ENCODE measurements around the gene GALNT6. TPM values are rescaled to one million over a fixed set of nuclear protein-coding genes. Genes with fewer than 3 reads are reported as not detected.

GALNT6 gene
- total and polyA plus RNA-seq, 12 donors, result 0.15 to 6.3 (median 0.81) TPM

GRCh38 chr12:51424662-51425539 is 33.7 kb upstream of the GALNT6 start, which contains the start of gene SLC4A8:
Gene SLC4A8 (plus strand): TSS chr12:51424831. CDS start chr12:51424988, 157 bp downstream.
- ATAC-seq, result peak; percentile 93 to 96 (median 94)
- 2 to 3% methylated on average over 60 to 73 of the region's 73 CpGs for whole genome bisulfite sequencing, 2 donors
- H3K27ac ChIP-seq, result peak within 1 kb of the TSS in 2 of 10 donors; percentile 2 to 27

DNA sequence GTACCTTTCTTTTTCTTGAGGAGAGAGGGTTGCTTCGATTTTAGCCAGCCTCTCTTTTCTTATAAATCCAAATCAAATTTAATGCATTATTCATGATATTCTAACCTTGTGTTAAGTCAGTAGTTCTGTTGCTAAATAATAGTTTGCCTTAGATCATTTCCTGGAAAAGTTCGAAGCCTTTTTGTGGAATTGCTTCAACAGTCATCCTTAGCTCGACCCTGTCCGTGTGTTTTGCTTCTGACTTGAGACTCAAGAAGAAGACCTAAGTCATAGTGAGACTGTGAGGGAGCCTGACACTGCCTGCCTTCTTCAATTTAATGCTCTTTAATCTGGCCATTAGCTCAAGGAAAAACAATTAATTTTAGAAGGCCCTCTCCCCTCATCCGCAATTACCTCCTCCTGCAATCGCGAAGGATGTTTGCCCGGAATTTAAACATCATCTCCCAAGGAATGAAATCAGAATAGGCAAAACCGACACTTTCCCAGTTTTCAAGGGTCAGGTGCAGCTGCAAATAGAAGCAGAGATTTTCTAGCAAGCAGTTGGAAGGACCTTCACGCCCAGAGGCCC is 33.0 kb upstream of the GALNT6 start:
- intact Hi-C loops (cut with DNase I), result loop anchor here in 9 of 10 donors (2.0 to 10.0 kb wide), 11 partner anchors 108 to 651 kb away; partner anchors contain the start of gene SMIM41 (in 1 of the 9)
- 28 to 32% methylated on average over 10 of the region's 10 CpGs for WGBS, 2 donors
- Histone ChIP-seq H3K27me3 (peaks cover 0 to 36% (median 11%) of the 10 kb centered on the region in 7 donors), H3K4me3 (peak overlapping the region in 8 of 10 donors; percentile 48 to 66 (median 60)), H3K36me3 (no peaks in the 10 kb centered on the region), H3K27ac (no peak overlapping the region), H3K9me3 (no peaks in the 10 kb centered on the region), H3K4me1 (peaks cover 0 to 13% (median 10%) of the 10 kb centered on the region in 9 donors)
- TF ChIP-seq, protein P1, sequence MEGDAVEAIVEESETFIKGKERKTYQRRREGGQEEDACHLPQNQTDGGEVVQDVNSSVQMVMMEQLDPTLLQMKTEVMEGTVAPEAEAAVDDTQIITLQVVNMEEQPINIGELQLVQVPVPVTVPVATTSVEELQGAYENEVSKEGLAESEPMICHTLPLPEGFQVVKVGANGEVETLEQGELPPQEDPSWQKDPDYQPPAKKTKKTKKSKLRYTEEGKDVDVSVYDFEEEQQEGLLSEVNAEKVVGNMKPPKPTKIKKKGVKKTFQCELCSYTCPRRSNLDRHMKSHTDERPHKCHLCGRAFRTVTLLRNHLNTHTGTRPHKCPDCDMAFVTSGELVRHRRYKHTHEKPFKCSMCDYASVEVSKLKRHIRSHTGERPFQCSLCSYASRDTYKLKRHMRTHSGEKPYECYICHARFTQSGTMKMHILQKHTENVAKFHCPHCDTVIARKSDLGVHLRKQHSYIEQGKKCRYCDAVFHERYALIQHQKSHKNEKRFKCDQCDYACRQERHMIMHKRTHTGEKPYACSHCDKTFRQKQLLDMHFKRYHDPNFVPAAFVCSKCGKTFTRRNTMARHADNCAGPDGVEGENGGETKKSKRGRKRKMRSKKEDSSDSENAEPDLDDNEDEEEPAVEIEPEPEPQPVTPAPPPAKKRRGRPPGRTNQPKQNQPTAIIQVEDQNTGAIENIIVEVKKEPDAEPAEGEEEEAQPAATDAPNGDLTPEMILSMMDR (IDR thresholded peaks at IDR 0.05), result no peak
- ATAC-seq, result no peak
- no peak for DNase-seq

More at GRCh38 chr12:51424662-51425539, 33.7 kb upstream of the GALNT6 start, which contains the start of gene SLC4A8:
- DNase-seq, result peak; percentile 84 to 85
- Histone ChIP-seq H3K4me1 (peaks cover 0 to 13% (median 10%) of the 10 kb centered on the region in 9 donors), H3K4me3 (peak within 1 kb of the TSS; percentile 34 to 66 (median 57)), H3K36me3 (no peaks in the 10 kb centered on the region), H3K27me3 (peaks cover 0 to 36% (median 5%) of the 10 kb centered on the region in 7 donors), H3K9me3 (no peaks in the 10 kb centered on the region)
- intact Hi-C loops (cut with DNase I), result loop anchor here (2.0 to 10.0 kb wide), 11 partner anchors 107 to 650 kb away; partner anchors contain the start of gene SMIM41 (in 1 of the 10)
- TF ChIP-seq, protein P1 (IDR thresholded peaks at IDR 0.05), result peak; percentile 31 to 83 (median 79)

DNA sequence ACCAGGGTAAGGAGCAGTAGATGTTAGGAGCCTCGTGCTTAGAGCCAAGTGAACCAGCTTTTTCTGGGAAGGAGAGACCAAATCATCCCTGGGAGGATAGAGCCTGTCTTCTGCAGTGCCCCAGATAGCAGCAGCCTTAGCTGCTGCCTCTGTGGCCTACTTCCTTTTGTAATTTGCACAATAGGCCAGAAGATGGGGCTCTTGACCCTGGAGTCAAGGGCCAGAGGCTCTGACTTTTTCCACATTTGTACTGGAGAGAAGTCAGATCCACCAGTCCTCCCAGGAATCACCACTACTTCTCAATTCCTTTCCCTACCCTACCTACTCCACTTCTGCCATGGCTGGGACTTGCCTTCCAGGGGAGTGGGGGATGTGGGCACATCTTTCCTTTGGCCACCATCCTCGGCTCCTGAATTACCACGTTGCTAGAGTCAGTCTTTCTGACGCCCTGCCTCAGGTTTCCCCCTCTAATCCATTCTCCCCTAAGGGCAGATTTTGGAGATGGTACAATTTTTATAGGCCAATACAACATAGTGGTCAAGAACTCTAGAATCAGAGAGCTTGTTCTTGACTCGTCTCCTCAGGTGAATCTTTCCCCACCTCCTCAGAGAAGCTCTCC is 30.2 kb upstream of the GALNT6 start:
- ATAC-seq (peak in 6 of 8 donors; percentile 29 to 67 (median 43)), DNase-seq (peak in 1 of 2 donors; percentile 40)
- Histone ChIP-seq H3K4me1 (peaks cover 0 to 13% (median 10%) of the 10 kb centered on the region in 9 donors), H3K27me3 (peaks cover 0 to 46% (median 21%) of the 10 kb centered on the region in 7 donors), H3K36me3 (no peaks in the 10 kb centered on the region), H3K4me3 (no peak overlapping the region), H3K9me3 (no peaks in the 10 kb centered on the region), H3K27ac (no peak overlapping the region)
- TF ChIP-seq, protein P1 (IDR thresholded peaks at IDR 0.05), result peak; percentile 10 to 75 (median 65)
- 69 to 73% methylated on average over 5 of the region's 5 CpGs for WGBS, 2 donors
- intact Hi-C loops (cut with DNase I), result loop anchor here in 8 of 10 donors (1.0 to 10.0 kb wide), 14 partner anchors 111 to 653 kb away; partner anchors contain the start of gene SMIM41 (in 1 of the 8)
